ELR (cell line): Measurements from ENCODE around the gene FAM25A.
"Not testable (repeated sequence)": the region's sequence is repeated elsewhere in the genome, so short reads cannot be mapped to it uniquely, and the experiment has no call there.

Experiments used
- DNase-seq: peaks from one replicate; pipeline ENCODE4 v3.0.0-alpha.2; 2015; ENCODE audit warnings: low read depth

FAM25A gene

GRCh38 chr10:87020056-87020455 is at the start of gene FAM25A:
Gene FAM25A (plus strand): TSS chr10:87020294. CDS start chr10:87020325, 31 bp downstream.
- DNase-seq, result not testable (repeated sequence)

- no peak for DNase-seq
These were observed 49.2 kb upstream of the FAM25A start for GRCh38 chr10:86970982-86971231.

GRCh38 chr10:86971232-86971991 is 48.7 kb upstream of the FAM25A start:
- peak; percentile 95 for DNase-seq

GRCh38 chr10:86972613-86973380 is 47.3 kb upstream of the FAM25A start:
- DNase-seq, result no peak

GRCh38 chr10:86974484-86974883 is 45.6 kb upstream of the FAM25A start:
- DNase-seq, result no peak

- DNase-seq, result no peak
These were observed 43.6 kb upstream of the FAM25A start for GRCh38 chr10:86976362-86977056.

GRCh38 chr10:86978457-86978856 is 41.6 kb upstream of the FAM25A start:
- peak; percentile 58 for DNase-seq

GRCh38 chr10:86979296-86979818 is 40.7 kb upstream of the FAM25A start:
- DNase-seq, result no peak

GRCh38 chr10:86979977-86980448 is 40.1 kb upstream of the FAM25A start:
- no peak for DNase-seq

- DNase-seq, result not testable (repeated sequence)
These were observed 39.1 kb upstream of the FAM25A start for GRCh38 chr10:86981020-86981419.

- DNase-seq, result no peak
These were observed 38.4 kb upstream of the FAM25A start for GRCh38 chr10:86981716-86982115.

- DNase-seq, result not testable (repeated sequence)
These were observed 35.6 kb upstream of the FAM25A start for GRCh38 chr10:86984498-86984897.

- no peak for DNase-seq
These were observed 31.6 kb upstream of the FAM25A start for GRCh38 chr10:86988520-86988919.

- not testable (repeated sequence) for DNase-seq
These were observed 28.7 kb upstream of the FAM25A start for GRCh38 chr10:86991362-86991761.

- DNase-seq, result no peak
These were observed 27.6 kb upstream of the FAM25A start for GRCh38 chr10:86992456-86992855.

GRCh38 chr10:86992929-86993328 is 27.2 kb upstream of the FAM25A start:
- no peak for DNase-seq

- peak; percentile 21 for DNase-seq
These were observed 20.2 kb upstream of the FAM25A start for GRCh38 chr10:86999802-87000403.

- peak; percentile 58 for DNase-seq
These were observed 19.6 kb upstream of the FAM25A start for GRCh38 chr10:87000491-87000890.

- not testable (repeated sequence) for DNase-seq
These were observed 13.0 kb upstream of the FAM25A start for GRCh38 chr10:87007124-87007523.

- DNase-seq, result not testable (repeated sequence)
These were observed 12.4 kb upstream of the FAM25A start for GRCh38 chr10:87007674-87008073.

- not testable (repeated sequence) for DNase-seq
These were observed 11.8 kb upstream of the FAM25A start for GRCh38 chr10:87008303-87008702.

GRCh38 chr10:87009134-87009696 is 10.9 kb upstream of the FAM25A start:
- DNase-seq, result not testable (repeated sequence)
